Thoracic aorta (tissue), 2 donors: ENCODE measurements around the gene CYB5R4. TPM values are rescaled to one million over a fixed set of nuclear protein-coding genes. Genes with fewer than 3 reads are reported as not detected.

Source experiments
- ATAC-seq: fragments of 150-250 bp; one replicate; pipeline ENCODE4 v1.8.0; 2017; ENCODE audit warnings: low read depth; ENCODE audit not compliant: insufficient number of reproducible peaks, low FRiP score
- DNase-seq: peaks from one replicate; pipeline ENCODE4 v3.0.0-alpha.2; 2020; ENCODE audit warnings: low spot score
- H3K27ac ChIP-seq, 2 donors: fragments of 200-600 bp; sonication (generic); 1 replicate in 1 of 2; 2 replicates in 1 of 2; pipeline ENCODE4 v1.5.1; 2016; ENCODE audit warnings: mild to moderate bottlenecking in 2 of 2, moderate library complexity in 2 of 2
- H3K27me3 ChIP-seq: fragments of 200-600 bp; sonication (generic); replicated peaks from 2 replicates; pipeline ENCODE4 v1.6.0; 2016; ENCODE audit warnings: mild to moderate bottlenecking; ENCODE audit not compliant: insufficient read depth
- H3K36me3 ChIP-seq: fragments of 200-600 bp; sonication (generic); one replicate; pipeline ENCODE4 v1.5.1; 2016
- H3K4me1 ChIP-seq, 2 donors: fragments of 200-600 bp; sonication (generic); 1 replicate in 1 of 2; 2 replicates in 1 of 2; pipeline versions ENCODE4 v1.5.1 to v1.6.0; 2016; ENCODE audit warnings: low read depth in 2 of 2, mild to moderate bottlenecking in 1 of 2; ENCODE audit not compliant: control insufficient read depth in 1 of 2
- H3K4me3 ChIP-seq: fragments of 200-600 bp; sonication (generic); 2 replicates; pipeline ENCODE4 v1.5.1; 2016; ENCODE audit warnings: mild to moderate bottlenecking
- H3K9me3 ChIP-seq: fragments of 200-600 bp; sonication (generic); 2 replicates; pipeline ENCODE4 v1.5.1; 2016
- total RNA-seq, 2 donors: library from RNA; depleted of rRNA; stranded (reverse); fragments of >200 nt; gene quantifications; one replicate each; pipeline versions ENCODE4 v1.1.0 to v1.2.3, GENCODE V29; 2016
- TF ChIP-seq, protein P1 (sequence below): fragments of 200-600 bp; sonication (generic); IDR thresholded peaks from one replicate; pipeline ENCODE4 v1.5.1; 2019; ENCODE audit warnings: antibody characterized with exemption

CYB5R4 gene
- total RNA-seq, 2 donors from 2014 or later: 9.1 to 16.2 TPM

DNA sequence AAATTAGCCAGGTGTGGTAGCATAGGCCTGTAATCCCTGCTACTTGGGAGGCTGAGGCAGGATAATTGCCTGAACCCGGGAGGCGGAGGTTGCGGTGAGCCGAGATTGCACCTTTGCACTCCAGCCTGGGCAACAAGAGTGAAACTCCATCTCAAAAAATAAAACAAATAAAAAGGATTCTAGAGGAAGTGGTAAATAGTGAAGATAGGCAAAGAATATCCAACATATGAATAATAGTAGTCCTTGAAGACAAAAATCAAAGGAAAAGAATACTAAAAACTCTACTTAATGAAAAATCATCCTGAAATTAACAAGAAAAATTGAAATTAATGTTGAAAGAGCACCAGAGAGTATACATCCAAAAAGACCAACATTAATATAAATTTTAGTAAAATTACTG is 107.0 kb downstream of the CYB5R4 start:
- TF ChIP-seq, protein P1, sequence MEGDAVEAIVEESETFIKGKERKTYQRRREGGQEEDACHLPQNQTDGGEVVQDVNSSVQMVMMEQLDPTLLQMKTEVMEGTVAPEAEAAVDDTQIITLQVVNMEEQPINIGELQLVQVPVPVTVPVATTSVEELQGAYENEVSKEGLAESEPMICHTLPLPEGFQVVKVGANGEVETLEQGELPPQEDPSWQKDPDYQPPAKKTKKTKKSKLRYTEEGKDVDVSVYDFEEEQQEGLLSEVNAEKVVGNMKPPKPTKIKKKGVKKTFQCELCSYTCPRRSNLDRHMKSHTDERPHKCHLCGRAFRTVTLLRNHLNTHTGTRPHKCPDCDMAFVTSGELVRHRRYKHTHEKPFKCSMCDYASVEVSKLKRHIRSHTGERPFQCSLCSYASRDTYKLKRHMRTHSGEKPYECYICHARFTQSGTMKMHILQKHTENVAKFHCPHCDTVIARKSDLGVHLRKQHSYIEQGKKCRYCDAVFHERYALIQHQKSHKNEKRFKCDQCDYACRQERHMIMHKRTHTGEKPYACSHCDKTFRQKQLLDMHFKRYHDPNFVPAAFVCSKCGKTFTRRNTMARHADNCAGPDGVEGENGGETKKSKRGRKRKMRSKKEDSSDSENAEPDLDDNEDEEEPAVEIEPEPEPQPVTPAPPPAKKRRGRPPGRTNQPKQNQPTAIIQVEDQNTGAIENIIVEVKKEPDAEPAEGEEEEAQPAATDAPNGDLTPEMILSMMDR: no peak
- ATAC-seq: no peak
- peaks cover 11% of the 10 kb centered on the region for H3K36me3 ChIP-seq
- H3K4me3 ChIP-seq: no peak overlapping the region
- DNase-seq: no peak
- peaks cover 8% of the 10 kb centered on the region for H3K9me3 ChIP-seq
- no peak overlapping the region for H3K27ac ChIP-seq
- no peaks in the 10 kb centered on the region for H3K27me3 ChIP-seq
- H3K4me1 ChIP-seq: peaks cover 4 to 31% of the 10 kb centered on the region in 2 donors

- Histone ChIP-seq H3K27ac (peak overlapping the region; percentile 39 to 51), H3K27me3 (no peaks in the 10 kb centered on the region), H3K9me3 (peaks cover 8% of the 10 kb centered on the region), H3K4me1 (peaks cover 16 to 46% of the 10 kb centered on the region in 2 donors), H3K36me3 (no peaks in the 10 kb centered on the region), H3K4me3 (no peak overlapping the region)
- TF ChIP-seq, protein P1: no peak
- ATAC-seq: no peak
- DNase-seq: no peak
Measured at GRCh38 chr6:83970582-83970981, 111.1 kb downstream of the CYB5R4 start.

DNA sequence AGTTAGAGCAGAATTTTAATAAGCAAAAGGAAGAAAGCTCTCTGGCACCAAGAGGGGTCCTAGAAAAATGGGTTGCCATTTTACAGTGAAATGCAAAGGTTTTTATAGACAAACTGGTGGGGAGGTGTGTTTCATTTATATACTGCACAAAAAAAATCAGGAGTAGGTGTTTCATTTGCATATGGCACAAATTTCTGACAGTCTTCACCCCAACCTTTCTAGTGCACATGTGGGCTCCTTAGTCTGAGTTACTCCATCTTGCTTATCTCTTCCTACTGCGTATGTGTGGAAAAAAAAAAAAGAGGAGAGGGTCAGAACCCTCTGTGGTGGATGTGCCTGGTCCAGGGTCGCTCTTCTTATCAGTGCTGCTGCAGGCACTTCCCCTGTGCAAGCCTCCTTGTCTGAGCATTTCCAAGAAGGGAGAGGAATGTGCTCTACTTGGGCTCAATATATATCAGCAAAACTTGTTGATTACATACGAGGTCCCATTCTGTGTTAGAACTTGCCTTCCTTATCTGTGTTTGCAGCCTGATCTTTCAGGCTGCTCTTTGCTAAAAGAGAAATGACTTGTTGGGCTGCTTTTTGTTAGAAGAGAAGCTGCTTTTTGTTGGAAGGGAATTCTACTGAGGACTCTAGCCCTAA is 115.0 kb downstream of the CYB5R4 start:
- no peaks in the 10 kb centered on the region for H3K27me3 ChIP-seq
- no peak for DNase-seq
- TF ChIP-seq, protein P1: no peak
- no peaks in the 10 kb centered on the region for H3K9me3 ChIP-seq
- peaks cover 29 to 53% of the 10 kb centered on the region in 2 donors for H3K4me1 ChIP-seq
- H3K36me3 ChIP-seq: no peaks in the 10 kb centered on the region
- ATAC-seq: no peak
- no peak overlapping the region for H3K4me3 ChIP-seq
- no peak overlapping the region for H3K27ac ChIP-seq

DNA sequence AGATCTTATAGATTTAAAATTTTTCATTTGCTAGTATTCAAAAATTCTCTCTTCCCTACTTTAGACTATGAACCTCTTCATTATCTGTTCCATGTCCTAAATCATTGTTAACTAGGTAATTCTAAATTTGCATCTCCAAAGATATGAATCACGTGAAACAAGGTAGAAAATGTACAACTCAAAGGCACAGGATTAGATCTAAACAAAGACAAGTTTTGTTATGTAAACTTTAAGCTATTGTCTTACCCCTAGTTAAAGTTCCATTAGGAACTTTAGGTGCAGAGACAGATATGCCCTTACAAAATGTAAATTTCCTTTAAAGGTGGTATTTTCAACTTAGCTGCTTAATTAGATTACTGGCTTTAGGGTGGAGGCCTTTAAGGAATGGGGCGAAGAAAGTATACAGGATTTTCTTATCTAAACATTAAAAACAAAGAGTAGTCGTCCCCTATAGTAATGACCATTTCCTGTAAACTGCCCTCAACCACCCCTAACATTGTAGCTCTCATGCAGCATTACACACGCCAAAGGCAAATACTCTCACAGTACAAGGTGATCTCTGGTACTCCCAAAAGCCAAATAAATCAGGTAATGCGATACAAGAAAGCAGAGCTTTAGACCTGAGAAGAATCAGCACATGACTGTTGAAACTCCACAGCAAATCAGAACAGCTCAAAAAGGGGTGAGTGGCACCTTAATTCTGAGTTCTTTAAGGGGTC is 116.7 kb downstream of the CYB5R4 start:
- TF ChIP-seq, protein P1: no peak
- ATAC-seq (no peak), DNase-seq (no peak)
- Histone ChIP-seq H3K4me3 (no peak overlapping the region), H3K4me1 (peaks cover 29 to 37% of the 10 kb centered on the region in 2 donors), H3K36me3 (no peaks in the 10 kb centered on the region), H3K27ac (peak overlapping the region in 1 of 2 donors; percentile 8), H3K9me3 (no peaks in the 10 kb centered on the region), H3K27me3 (no peaks in the 10 kb centered on the region)

DNA sequence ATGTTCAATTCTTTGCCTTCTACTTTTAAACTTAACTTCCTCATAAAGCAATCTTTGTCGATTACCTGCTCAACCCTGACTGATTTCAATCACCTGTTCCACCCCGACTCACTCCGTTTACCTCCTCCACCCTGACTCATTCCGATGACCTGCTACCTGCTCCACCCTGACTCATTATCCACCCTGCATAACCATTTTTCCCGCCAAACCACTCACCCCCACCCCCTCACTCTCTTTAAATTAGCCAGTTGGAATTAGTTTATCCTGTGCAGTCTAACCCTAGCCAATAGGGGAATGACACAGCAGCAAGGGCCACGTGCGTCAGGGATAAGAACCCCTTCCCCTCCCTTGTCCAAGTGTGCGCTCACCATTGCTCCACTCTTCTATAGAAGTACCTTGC is 117.4 kb downstream of the CYB5R4 start:
- Histone ChIP-seq H3K27me3 (no peaks in the 10 kb centered on the region), H3K4me3 (no peak overlapping the region), H3K9me3 (no peaks in the 10 kb centered on the region), H3K36me3 (no peaks in the 10 kb centered on the region), H3K4me1 (peaks cover 29 to 34% of the 10 kb centered on the region in 2 donors), H3K27ac (peak overlapping the region in 1 of 2 donors; percentile 90)
- DNase-seq: no peak
- TF ChIP-seq, protein P1: no peak
- ATAC-seq: no peak
